Thymus (tissue), 11 donors: ENCODE results near the gene HLA-DQB2. TPM values are rescaled to one million over a fixed set of nuclear protein-coding genes. Genes with fewer than 3 reads are reported as not detected.

Experiments
- DNase-seq, 9 donors: peaks; one replicate each; pipeline ENCODE4 v3.0.0-alpha.2; 2013; ENCODE audit warnings: low spot score in 9 of 9, low read depth in 6 of 9, missing footprints in 1 of 9
- H3K27ac ChIP-seq, 2 donors: one replicate each; pipeline ENCODE4 v1.5.1; 2013; ENCODE audit warnings: control low read depth in 1 of 2, low read depth in 1 of 2, low read length in 1 of 2, mild to moderate bottlenecking in 1 of 2, moderate library complexity in 1 of 2
- H3K27me3 ChIP-seq, 2 donors: one replicate each; pipeline ENCODE4 v1.5.1; 2013; ENCODE audit warnings: low read length in 1 of 2; ENCODE audit not compliant: control insufficient read depth in 2 of 2, insufficient read depth in 1 of 2
- H3K36me3 ChIP-seq, 2 donors: one replicate each; pipeline ENCODE4 v1.5.1; 2013; ENCODE audit warnings: low read length in 1 of 2, mild to moderate bottlenecking in 1 of 2, moderate library complexity in 1 of 2; ENCODE audit not compliant: control insufficient read depth in 2 of 2, insufficient read depth in 2 of 2
- H3K4me1 ChIP-seq, 2 donors: one replicate each; pipeline ENCODE4 v1.5.1; 2013; ENCODE audit warnings: low read length in 2 of 2; ENCODE audit not compliant: control insufficient read depth in 2 of 2, insufficient read depth in 2 of 2
- H3K4me3 ChIP-seq, 2 donors: one replicate each; pipeline ENCODE4 v1.5.1; 2013; ENCODE audit warnings: low read length in 2 of 2, control low read depth in 1 of 2, mild to moderate bottlenecking in 1 of 2
- H3K9me3 ChIP-seq, 2 donors: one replicate each; pipeline ENCODE4 v1.5.1; 2013; ENCODE audit warnings: low read length in 1 of 2, mild to moderate bottlenecking in 1 of 2; ENCODE audit not compliant: control insufficient read depth in 2 of 2, insufficient read depth in 1 of 2
- WGBS: extraction: QIAGEN DNeasy Blood & Tissue Kit; methylation state at CpG from one replicate; pipeline ENCODE4 v1.1.7; 2013; 5-methylcytosine and 5-hydroxymethylcytosine counted together
- polyA plus RNA-seq: library from polyadenylated mRNA; stranded (reverse); fragments of 200-250 nt; gene quantifications from one replicate; pipeline ENCODE4 v1.2.3, GENCODE V29; 2013
- total RNA-seq: library from RNA; stranded (reverse); fragments of 120-200 nt; gene quantifications from one replicate; pipeline ENCODE4 v1.2.4, GENCODE V29; 2013
- donor health status: healthy.

Gene HLA-DQB2
- total and polyA plus RNA-seq, 2 donors, result 12.2 to 17.5 TPM

GRCh38 chr6:32738126-32738525 lies 25.2 kb downstream of the HLA-DQB2 start:
- Histone ChIP-seq H3K36me3 (no peaks in the 10 kb centered on the region), H3K4me1 (no peaks in the 10 kb centered on the region), H3K9me3 (no peaks in the 10 kb centered on the region), H3K27ac (no peak overlapping the region), H3K4me3 (no peak overlapping the region), H3K27me3 (peaks cover 0 to 4% of the 10 kb centered on the region in 2 donors)
- DNase-seq, result no peak
- WGBS, result 57% methylated on average over 2 of the region's 2 CpGs

- H3K9me3 ChIP-seq, result no peaks in the 10 kb centered on the region
- no peak overlapping the region for H3K27ac ChIP-seq
- no peaks in the 10 kb centered on the region for H3K36me3 ChIP-seq
- peak in 2 of 9 donors; percentile 4 to 8 for DNase-seq
- H3K4me3 ChIP-seq, result no peak overlapping the region
- 88% methylated on average over 3 of the region's 3 CpGs for WGBS
- no peaks in the 10 kb centered on the region for H3K27me3 ChIP-seq
- H3K4me1 ChIP-seq, result no peaks in the 10 kb centered on the region
These were observed 44.5 kb downstream of the HLA-DQB2 start for GRCh38 chr6:32718879-32719278.

DNA sequence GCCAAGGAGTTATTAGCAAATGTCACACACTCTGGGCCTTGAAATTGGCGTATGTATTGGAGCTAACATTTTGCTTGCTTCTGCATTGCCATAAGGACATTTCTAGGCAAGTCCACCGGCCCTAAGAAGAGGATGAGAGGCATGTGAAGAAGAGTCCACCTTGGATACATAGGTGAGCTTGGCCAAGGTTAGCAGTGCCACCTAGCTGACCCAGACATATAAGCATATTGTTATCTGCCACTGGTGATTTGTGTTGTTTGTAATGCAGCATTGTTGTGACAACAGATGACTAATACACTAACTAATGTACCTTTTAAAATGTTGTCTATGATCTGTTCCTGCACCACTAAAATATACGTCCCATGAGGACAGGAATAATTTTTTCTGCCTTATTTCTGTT lies 46.9 kb downstream of the HLA-DQB2 start:
- Histone ChIP-seq H3K27ac (no peak overlapping the region), H3K27me3 (no peaks in the 10 kb centered on the region), H3K4me3 (no peak overlapping the region), H3K9me3 (no peaks in the 10 kb centered on the region), H3K36me3 (no peaks in the 10 kb centered on the region), H3K4me1 (no peaks in the 10 kb centered on the region)
- DNase-seq, result no peak
- 96% methylated on average over 3 of the region's 3 CpGs for WGBS

GRCh38 chr6:32713241-32713640 lies 50.1 kb downstream of the HLA-DQB2 start:
- Histone ChIP-seq H3K4me1 (no peaks in the 10 kb centered on the region), H3K9me3 (no peaks in the 10 kb centered on the region), H3K4me3 (no peak overlapping the region), H3K27me3 (no peaks in the 10 kb centered on the region), H3K36me3 (no peaks in the 10 kb centered on the region), H3K27ac (no peak overlapping the region)
- no peak for DNase-seq

- Histone ChIP-seq H3K36me3 (no peaks in the 10 kb centered on the region), H3K27ac (no peak overlapping the region), H3K27me3 (no peaks in the 10 kb centered on the region), H3K4me1 (no peaks in the 10 kb centered on the region), H3K9me3 (no peaks in the 10 kb centered on the region), H3K4me3 (no peak overlapping the region)
- no peak for DNase-seq
These were observed 53.7 kb downstream of the HLA-DQB2 start for GRCh38 chr6:32709625-32710024.

Other genes starting within 250 kb of the HLA-DQB2 start
- gene HLA-DRB5, start 233.2 kb downstream of the HLA-DQB2 start, total RNA-seq, result 266 TPM
- gene HLA-DRB5, start 233.2 kb downstream of the HLA-DQB2 start, polyA plus RNA-seq, result 20.0 TPM
- 501 TPM for gene HLA-DRB1, start 173.7 kb downstream of the HLA-DQB2 start, total RNA-seq
- gene HLA-DRB1, start 173.7 kb downstream of the HLA-DQB2 start, polyA plus RNA-seq, result 685 TPM
- gene HLA-DQA1, start 126.1 kb downstream of the HLA-DQB2 start, total RNA-seq, result 352 TPM
- 358 TPM for gene HLA-DQA1, start 126.1 kb downstream of the HLA-DQB2 start, polyA plus RNA-seq
- 336 TPM for gene HLA-DQB1, start 96.9 kb downstream of the HLA-DQB2 start, total RNA-seq
- 458 TPM for gene HLA-DQB1, start 96.9 kb downstream of the HLA-DQB2 start, polyA plus RNA-seq
- 45.0 TPM for gene HLA-DQA2, start 22.1 kb downstream of the HLA-DQB2 start, total RNA-seq
- 3.7 TPM for gene HLA-DQA2, start 22.1 kb downstream of the HLA-DQB2 start, polyA plus RNA-seq
- 18.8 TPM for gene HLA-DOB, start 53.5 kb upstream of the HLA-DQB2 start, total RNA-seq
- gene HLA-DOB, start 53.5 kb upstream of the HLA-DQB2 start, polyA plus RNA-seq, result 40.1 TPM
- 29.7 TPM for gene TAP2, start 75.2 kb upstream of the HLA-DQB2 start, total RNA-seq
- gene TAP2, start 75.2 kb upstream of the HLA-DQB2 start, polyA plus RNA-seq, result 39.8 TPM
- gene PSMB8, start 80.5 kb upstream of the HLA-DQB2 start, total RNA-seq, result 162 TPM
- 177 TPM for gene PSMB8, start 80.5 kb upstream of the HLA-DQB2 start, polyA plus RNA-seq
- 107 TPM for gene TAP1, start 90.2 kb upstream of the HLA-DQB2 start, total RNA-seq
- 155 TPM for gene TAP1, start 90.2 kb upstream of the HLA-DQB2 start, polyA plus RNA-seq
- gene PSMB9, start 90.7 kb upstream of the HLA-DQB2 start, total RNA-seq, result 159 TPM
- gene PSMB9, start 90.7 kb upstream of the HLA-DQB2 start, polyA plus RNA-seq, result 143 TPM
- gene HLA-DMB, start 177.5 kb upstream of the HLA-DQB2 start, total RNA-seq, result 110 TPM
- gene HLA-DMB, start 177.5 kb upstream of the HLA-DQB2 start, polyA plus RNA-seq, result 71.0 TPM
- gene HLA-DMA, start 189.6 kb upstream of the HLA-DQB2 start, total RNA-seq, result 85.0 TPM
- 161 TPM for gene HLA-DMA, start 189.6 kb upstream of the HLA-DQB2 start, polyA plus RNA-seq
- gene BRD2, start 205.1 kb upstream of the HLA-DQB2 start, total RNA-seq, result 113 TPM
- 119 TPM for gene BRD2, start 205.1 kb upstream of the HLA-DQB2 start, polyA plus RNA-seq
- 38.8 TPM for gene HLA-DOA, start 246.1 kb upstream of the HLA-DQB2 start, total RNA-seq
- gene HLA-DOA, start 246.1 kb upstream of the HLA-DQB2 start, polyA plus RNA-seq, result 27.9 TPM